ENCODE measurements around the gene SWAP70.

Gene SWAP70

DNA sequence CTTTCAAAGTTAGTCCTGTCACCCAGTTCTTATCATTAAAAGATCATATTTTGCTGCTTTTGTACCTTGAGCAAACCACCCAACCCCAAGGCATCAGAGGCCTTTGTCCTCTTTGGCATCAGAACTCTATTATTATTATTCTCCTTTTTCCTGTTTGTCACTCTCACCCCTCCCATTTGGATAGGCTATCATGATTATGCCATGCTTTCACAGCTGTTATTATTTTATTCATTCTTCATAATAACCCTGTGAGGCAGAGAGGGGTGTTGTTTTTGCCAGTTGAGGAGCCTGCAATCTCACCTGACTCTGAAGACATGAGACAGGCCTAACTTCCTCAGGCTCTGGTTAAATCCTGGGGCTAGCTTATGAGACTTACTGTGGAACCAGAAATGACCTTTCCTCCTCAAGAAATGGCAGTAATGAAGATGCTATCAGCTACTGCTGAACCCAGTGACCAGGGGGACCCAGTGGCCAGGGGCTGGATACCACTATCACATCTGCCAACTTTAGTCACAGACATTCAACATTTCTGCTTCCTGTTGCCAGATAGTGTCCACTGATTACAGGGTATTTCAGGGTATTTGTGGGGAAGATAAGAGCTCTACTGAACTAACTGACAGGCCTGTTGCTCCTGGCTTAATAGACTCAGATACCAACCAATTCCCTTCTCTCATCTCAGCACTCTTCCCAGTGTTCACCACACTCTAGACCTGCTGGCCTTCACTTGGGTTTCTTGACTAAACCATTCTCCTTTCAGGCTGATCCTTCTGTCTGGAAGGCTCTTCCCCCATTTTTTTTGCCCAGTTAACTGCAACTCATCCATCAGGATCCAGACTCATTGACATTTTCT, 11.8 kb upstream of the SWAP70 start:
- DNase-seq = no peak

DNA sequence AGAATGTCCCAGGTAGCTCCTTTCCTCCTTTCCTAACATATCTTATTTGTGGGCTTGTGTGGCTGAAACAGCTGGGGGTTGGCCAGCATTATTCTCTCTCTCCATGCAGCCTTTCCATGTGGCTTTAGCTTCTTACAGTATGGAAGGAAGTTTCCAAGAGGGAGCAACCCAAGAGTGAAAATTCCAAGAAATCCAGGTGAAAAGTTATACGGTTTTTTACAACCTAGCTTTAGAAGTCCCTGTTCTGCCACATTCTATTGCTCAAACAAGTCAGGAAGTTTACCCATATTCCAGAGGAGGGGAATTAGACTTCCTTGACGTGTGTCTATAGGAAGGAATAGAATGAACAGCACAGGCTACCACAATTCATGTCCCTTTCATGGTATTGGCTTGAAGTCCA, 10.0 kb upstream of the SWAP70 start:
- no peak for DNase-seq

DNA sequence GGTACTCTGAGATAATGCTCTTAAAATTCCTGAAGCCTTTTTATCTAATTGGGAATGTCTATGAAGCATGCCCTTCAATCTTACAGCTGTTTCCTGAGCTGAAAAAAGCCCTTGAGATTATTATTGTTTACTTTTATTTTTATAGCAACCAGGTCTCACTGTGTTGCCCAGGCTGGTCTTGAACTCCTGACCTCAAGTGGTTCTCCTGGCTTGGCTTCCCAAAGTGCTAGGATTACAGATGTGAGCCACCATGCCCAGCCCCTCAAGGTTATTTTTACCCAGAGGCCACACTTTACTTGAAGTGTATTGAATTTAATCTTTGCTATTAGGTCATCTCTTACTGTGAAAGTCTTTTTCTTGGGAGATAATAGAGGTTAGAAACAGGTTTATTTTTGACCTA, 7.0 kb upstream of the SWAP70 start:
- DNase-seq = no peak

DNA sequence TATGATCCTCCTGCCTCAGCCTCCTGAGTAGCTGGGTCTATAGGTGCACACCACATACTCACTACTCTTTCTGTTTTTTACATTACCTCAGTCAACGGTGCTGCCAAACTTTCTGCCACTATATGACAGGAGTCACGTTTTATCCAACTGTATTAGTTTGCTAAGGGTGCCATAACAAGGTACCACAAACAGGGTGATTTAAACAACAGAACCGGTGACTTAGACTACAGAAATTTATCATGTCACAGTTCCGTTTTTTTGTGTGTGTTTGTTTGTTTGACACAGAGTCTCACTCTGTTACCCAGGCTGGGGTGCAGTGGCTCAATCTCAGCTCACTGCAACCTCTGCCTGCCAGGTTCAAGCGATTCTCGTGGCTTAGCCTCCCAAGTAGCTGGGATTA, 6.3 kb upstream of the SWAP70 start:
- DNase-seq = no peak

DNA sequence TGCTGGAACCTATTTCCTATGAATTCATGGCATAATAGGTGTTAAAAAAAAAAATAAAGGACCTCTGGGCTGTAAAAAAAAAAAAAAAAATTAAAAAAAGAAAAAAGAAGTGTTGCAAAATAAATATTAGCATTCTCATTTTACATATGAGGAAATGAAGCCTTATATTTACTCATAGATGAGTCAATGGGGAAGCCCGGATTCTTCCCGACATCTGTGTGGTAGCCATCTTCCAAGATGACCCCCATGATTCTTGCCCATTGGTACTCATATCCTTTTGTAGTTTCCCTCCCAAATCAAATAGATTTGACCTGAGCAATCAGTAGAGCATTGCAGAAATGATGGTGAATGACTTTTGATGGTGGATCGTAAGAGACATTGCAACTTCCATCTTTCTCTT, 3.0 kb upstream of the SWAP70 start:
- DNase-seq = no peak

DNA sequence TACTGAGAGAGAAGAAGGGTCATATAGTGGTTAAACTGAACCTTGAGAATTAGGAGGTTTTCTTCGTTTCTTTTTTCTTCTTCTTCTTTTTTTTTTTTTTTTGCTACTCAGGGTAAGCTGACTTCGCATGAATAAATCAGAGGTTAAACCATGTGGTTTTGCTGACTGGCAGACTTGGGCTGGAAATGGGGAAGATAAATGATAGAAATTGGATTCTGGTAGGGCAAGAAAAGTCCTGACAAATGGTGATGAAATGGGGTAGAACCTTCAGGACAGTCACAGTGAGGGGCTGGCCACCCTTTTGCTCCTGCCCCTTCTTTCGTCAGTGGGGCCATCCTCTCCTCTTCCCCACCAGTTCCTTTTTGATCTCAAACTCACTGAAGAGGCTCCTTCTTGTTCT, 1.6 kb upstream of the SWAP70 start:
- DNase-seq = no peak

DNA sequence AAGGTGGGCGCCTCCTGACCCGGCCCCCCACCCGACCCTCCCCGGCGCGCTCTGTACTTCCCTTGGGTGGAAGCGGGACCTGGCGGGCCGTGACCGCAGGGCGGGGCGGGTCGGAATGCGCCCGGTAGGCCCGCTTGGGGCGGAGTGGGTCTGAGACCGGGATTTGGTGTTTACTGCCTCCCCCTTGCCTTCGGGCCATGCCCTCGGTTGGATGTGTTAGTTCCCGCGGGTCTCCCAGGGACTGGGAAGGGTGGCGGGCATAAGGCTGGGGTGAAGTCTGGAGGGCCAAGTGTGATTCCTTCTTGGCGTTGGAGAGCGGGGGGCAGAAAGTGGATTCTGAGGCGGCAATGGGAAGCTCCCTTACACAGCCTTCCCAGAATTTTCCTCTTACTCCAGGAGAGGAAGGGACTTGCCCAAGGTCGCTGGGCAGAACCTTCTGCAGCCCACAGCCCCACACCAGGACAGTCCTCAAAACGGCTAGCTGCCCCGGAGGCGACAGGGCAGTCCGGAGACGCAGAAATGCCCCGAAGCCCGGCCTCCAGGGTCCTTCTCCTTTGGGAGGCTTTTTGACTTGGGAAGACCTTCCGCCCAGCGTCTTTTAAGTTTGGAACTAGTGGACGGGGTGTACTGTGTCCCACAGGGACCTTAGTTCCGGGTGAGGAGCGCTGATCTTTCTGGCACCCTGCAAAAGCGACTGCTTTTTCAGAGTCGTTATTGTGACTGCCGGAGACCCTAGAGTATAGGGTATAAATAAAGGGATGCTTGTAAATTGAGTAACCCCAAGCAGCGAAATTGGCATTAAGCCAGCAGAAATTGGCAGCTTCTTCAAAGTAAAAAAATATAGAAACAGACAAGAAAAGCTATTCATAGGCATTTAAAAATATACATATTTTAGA, 647 bp downstream of the SWAP70 start:
- DNase-seq = peak; percentile 9

DNA sequence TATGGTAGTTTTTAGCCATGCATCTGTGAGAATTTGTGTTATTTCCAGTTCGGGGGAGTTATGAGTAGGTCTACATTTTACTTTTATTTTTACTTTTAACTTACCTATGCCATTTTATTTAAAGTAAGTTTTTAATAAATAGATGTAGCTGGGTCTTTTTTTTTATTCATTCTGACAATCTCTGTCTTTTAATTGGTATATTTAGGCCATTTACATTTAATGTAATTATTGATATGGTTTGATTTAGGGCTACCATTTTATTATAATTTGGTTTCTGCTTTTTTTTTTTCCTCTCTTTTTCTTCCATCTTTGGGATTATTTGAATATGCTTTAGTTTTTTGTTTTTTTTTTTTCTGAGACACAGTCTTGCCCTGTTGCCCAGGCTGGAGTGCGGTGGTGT, 1.9 kb downstream of the SWAP70 start:
- DNase-seq = no peak

DNA sequence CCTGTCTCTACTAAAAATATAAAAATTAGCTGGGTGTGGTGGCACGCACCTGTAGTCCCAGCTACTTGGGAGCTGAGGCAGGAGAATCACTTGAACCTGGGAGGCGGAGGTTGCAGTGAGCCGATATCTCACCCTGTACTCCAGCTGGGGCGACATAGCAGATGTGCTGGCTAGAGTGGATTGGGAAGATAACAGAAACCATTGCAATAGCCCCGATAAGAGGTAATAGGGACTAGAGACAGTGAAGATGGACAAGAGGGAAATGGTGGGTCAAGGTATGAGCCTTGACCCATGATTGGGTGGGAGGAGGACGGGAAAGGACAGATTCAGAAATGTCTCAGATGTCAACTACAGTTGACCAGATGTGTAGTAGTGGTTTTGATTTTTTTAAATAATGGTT, 6.1 kb downstream of the SWAP70 start:
- DNase-seq = no peak

DNA sequence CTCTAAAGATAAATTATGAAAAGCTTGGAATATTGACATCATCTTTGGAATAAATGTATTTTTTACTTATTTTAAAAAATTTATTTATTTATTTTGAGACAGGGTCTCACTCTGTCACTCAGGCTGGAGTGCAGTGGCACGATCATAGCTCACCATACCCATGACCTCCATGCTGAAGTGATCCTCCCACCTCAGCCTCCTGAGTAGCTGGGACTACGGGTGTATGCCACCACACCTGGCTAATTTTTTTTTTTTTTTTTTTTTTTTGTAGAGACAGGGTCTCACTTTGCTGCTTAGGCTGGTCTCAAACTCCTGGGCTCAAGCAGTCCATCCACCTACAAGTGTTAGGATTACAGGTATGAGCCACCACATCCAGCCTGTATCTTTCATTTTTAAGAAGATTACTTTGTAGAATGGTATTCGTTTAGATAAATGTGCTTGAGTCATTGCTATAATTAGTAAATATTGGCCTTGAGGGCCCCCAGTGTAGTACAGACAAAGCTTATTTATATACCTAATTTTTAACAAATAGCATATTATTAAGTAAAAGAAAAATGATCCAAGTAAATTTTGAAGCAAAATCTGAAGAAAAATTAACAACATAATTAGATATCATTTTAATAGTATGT, 8.5 kb downstream of the SWAP70 start:
- no peak for DNase-seq

DNA sequence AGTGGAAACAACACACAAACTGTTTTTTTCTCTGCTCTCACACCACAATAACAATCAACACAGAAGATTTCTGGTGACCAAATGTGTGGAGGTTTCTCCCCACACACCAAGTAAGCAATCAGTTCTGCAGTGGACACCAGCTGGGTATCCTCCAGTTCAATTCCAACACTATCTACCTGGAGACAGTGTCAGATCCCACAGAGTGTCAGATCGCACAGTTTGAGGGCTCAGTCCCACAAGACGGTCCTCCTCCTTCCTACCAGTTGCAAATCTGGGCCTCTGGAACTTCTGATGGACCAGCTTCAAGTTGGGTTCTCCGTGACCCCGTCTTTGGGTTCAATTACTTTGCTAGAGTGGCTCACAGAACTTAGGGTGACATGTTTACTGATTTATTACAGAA, 9.0 kb downstream of the SWAP70 start:
- DNase-seq = no peak

DNA sequence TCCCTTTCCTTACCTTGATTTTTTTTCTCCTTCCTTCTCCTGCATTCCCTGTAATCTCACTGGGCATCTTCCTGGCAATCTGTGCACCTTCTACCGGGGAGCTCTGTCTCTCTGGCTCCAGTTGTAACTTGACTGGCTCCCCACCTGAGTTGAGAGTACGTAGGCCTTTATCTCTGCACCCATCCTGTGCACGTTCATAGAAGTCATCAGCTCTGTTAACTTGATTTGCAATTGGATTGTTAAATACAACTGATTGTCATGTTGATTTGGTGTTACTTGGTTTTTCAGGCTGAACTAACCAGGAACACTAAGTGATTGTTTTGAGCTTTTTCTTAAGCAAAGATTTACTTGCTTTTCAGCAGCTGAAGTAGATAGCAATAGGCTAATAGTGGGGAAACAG, 11.8 kb downstream of the SWAP70 start:
- DNase-seq = no peak

DNA sequence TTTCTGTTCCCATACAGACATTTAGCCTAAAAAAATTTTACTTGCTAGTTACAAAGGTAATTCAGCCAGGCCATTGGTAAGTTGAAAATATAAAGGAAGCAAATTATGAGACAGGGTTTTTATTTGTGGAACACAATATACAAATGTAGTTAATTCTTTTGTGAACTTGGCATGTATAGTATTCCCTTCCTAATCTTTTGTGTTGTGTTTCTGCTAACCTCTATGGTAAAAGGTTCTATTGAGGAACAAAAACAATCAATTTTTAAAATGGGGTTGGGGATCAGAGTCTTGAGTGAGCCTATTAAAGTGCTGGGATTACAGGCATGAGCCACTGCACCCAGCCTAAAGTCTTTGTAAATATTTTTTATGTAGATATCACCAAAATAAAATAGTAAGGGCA, 14.1 kb downstream of the SWAP70 start:
- DNase-seq = no peak

DNA sequence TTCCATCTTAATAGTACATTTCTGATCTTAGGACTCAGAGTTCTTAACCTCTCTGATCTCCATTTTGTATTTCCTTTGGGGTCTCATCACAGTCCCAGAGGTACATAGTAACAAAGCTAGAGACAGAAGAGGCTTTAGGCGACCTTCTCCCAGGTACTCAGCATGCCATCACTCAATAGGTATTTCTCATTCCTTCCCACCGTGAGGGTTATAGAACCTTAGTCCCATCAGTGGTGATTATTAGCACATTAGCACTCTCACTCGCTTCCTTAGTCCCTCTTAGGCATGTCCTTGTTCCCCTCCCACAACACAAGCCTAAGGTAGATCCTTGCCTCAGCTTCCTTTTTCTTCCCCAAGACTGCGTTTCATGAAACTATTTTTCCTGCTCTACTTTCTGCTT, 14.7 kb downstream of the SWAP70 start:
- DNase-seq = no peak

DNA sequence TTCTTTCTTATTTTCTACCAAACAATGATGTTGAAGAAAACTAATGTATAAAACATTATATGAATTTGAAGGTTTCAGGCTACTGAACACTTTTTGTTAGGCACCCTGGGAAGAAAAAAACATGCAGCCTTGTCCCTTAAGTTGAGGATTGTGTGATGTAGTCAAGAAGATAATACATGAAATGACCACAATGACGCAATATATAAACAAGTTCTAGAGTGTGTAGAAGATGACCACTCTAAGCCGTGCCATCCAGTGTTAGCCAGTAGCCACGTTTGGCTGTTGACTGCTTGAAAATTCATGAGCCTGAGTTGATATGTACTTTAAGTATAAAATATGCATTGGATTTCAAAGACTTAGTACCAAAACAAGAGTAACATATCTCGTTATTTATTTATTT, 16.2 kb downstream of the SWAP70 start:
- DNase-seq = no peak

DNA sequence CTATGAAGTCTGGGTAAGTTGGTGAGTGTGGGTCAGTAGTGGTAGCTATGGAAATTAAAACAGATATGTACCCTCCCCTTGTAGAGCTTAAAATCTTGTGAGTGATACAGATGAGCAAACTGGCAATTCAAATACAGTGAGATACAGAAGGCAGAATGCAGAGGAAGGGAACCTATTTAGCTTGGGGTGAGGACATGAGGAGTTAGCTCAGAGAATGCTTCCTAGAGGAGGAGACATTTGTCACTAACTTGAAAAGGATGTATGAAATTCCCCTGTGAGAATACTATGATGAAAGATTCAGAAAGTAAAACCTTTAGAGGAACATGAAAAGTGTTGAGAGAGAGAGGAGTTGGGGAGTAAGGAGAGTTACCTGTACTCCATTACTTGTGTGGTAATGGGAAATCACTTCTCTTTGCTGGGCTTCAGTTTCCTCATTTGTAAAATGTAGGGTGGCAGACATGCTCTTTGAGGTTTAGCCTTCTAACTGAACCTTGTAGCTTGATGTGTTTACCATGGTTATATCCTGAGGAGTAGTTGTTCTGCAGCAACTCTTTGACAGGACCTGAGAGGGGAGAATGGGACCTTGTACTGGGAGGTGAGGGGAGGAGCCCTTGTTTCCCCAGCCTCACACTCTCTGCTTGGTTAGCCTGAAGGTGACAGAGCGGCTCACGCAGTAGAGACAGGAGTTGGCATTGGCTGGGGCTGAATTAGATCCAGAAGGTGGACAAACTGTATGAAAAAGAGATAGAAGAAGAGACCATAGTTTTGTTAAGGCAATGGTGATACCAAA, 17.9 kb downstream of the SWAP70 start:
- DNase-seq = no peak

DNA sequence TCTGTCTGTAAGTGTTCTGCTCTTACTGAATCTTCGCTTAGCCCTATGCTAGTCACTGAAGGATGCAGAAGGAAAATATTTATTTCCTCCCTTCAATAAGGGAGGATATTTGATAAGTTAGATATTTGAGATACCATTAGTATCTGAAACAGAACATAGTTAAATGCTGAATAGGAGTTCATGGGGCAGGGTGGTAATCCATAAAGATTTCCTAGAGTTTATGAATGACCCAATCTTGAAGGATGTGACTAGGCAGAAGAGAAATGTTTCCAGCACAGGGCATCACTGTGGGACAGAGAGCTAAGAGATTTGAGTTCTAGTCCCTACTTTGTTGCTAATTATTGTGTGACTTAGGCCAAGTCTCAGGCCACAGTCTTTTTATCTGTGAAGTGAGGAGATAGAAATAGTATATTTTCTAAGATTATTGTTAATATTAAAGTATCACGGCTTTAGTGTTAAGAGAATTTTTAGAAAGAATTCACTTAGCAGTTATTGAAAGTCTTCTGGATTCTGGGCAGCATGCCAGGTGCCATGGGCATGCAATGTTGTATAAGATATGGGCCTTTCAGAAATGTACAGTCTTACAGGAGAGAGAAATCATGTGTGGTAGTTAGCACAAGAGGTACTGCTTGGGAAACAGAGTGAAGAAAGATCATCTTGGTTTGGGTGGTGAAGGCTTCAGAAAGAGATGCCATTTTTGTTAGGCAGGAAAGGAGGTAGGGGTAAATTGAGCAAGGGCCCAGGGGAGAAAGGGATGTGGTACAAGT, 24.0 kb downstream of the SWAP70 start:
- no peak for DNase-seq

DNA sequence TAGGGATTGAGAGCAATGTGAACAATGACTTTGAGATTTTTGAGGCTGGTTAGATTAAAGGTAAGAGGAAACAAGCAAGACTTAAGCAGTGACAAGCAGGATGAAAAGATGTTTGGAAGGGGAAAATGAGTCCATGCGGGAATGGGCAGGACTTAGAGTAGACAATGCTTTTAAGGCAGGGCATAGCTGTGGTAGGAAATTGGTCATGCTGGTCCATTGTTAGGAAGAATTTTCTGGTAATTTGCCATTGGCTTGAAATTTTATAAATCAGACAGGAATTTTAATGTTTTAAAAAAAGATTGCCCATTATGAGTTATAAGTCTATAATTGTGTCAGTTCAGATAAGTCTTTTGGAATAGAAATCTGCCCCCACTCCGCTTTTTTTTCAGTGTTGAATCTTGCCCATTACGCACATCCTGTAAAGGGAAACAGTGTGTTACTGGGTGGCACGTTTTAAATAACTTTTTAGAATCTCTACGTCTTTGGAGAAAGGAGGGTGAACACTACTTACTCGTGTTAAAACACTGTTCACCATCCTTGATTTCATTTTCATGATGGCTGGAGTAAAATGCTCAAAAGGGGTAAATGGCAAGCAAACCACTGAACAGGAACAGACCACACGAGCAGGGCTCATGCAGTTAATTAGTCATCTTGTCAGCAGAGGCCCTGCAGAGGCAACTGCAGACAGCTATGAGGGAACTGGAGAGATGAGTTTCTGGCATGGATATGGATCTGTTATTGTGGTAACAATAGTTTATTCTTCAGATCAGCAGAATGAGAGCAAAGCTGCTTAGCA, 25.0 kb downstream of the SWAP70 start:
- no peak for DNase-seq

DNA sequence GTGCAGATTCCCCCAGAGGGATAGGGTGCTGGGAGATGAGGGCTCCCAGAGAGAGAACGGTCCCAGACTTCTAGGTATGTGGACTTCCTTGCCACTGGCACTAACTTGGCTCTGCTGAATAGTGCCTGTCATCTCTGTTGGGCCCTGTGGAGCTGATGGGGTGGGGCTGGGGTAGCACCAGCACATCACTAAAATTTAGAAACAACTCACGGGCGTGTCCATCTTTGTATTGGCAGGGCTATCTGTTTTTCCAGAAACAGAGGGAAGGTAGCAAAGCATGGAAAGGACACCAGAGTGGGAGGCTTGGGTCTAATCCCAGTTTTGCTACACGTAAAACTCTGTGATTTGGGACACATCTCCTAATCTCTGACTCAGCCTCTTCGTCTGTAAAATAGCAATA, 25.8 kb downstream of the SWAP70 start:
- no peak for DNase-seq

DNA sequence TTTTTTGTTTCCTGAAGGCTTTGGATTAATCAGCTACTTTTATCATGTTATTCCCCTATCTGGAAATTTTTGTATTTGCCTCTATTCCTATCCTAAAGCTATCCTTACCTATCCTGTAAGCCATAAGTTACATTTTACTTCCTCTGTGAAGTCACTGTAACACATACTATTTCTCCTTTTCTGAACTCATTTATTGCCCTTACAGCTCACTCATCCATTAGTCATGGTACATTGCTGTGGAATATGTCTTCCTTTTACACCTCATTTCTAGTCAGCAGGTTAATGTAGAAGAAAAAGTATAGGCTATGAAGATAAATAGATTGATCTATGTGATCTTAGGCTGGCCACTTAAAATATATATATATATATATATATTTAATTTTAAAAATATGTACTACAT, 28.0 kb downstream of the SWAP70 start:
- DNase-seq = no peak

DNA sequence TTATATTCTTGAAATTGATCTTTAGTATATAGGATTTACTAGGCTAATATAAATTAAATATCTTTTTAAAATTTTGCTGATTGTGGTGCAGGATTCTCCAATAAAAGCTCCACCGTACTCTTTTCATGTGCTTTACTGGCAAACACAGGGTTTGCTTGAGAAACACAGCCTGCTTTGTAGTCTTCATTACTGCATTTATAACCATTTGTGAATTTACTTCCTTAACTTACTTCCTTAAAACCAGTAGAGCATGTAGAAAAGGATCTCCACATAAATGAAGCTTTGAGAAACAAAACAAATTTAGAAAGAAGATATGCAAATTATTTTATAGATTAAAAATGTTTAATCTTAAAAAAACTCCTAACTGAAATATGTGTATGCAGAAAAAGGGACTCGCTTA, 28.8 kb downstream of the SWAP70 start:
- DNase-seq = no peak
